Mesendoderm (in vitro differentiated cells): ENCODE results near the gene AP1M2.

Experiments
- DNase-seq: peaks from one replicate; pipeline ENCODE4 v3.0.0; 2013
- H2AK5ac ChIP-seq: 2 replicates; pipeline ENCODE4 v1.6.1; 2013; ENCODE audit warnings: low read length, inconsistent platforms
- H2BK120ac ChIP-seq: 2 replicates; pipeline ENCODE4 v1.6.1; 2013; ENCODE audit warnings: low read depth, mild to moderate bottlenecking, low read length, moderate library complexity, mixed read lengths
- H2BK15ac ChIP-seq: replicated peaks from 2 replicates; pipeline ENCODE4 v1.6.1; 2013; ENCODE audit warnings: low read depth, mild to moderate bottlenecking, moderate library complexity
- H2BK5ac ChIP-seq: 2 replicates; pipeline ENCODE4 v1.6.1; 2013; ENCODE audit warnings: low read length, inconsistent platforms
- H3K18ac ChIP-seq: 2 replicates; pipeline ENCODE4 v1.6.1; 2013; ENCODE audit warnings: mild to moderate bottlenecking, low read length, mixed read lengths
- H3K23ac ChIP-seq: one replicate; pipeline ENCODE4 v1.6.1; 2013; ENCODE audit warnings: low read length
- H3K27ac ChIP-seq: 2 replicates; pipeline ENCODE4 v1.5.1; 2013; ENCODE audit warnings: low read depth, mild to moderate bottlenecking, inconsistent platforms, low read length, moderate library complexity
- H3K27me3 ChIP-seq: 2 replicates; pipeline ENCODE4 v1.6.1; 2013; ENCODE audit warnings: low read length, control low read depth, mild to moderate bottlenecking, inconsistent platforms; ENCODE audit not compliant: insufficient read depth, poor library complexity
- H3K36me3 ChIP-seq: 2 replicates; pipeline ENCODE4 v1.6.1; 2013; ENCODE audit warnings: low read length, inconsistent platforms; ENCODE audit not compliant: control insufficient read depth, insufficient read depth
- H3K4ac ChIP-seq: one replicate; pipeline ENCODE4 v1.6.1; 2013; ENCODE audit warnings: low read depth, mild to moderate bottlenecking, low read length, moderate library complexity
- H3K4me1 ChIP-seq: 2 replicates; pipeline ENCODE4 v1.6.1; 2013; ENCODE audit warnings: low read depth, low read length, inconsistent platforms; ENCODE audit not compliant: control insufficient read depth
- H3K4me2 ChIP-seq: 2 replicates; pipeline ENCODE4 v1.6.1; 2013; ENCODE audit warnings: low read length
- H3K4me3 ChIP-seq: 2 replicates; pipeline ENCODE4 v1.5.1; 2013; ENCODE audit warnings: mild to moderate bottlenecking, low read length
- H3K56ac ChIP-seq: one replicate; pipeline ENCODE4 v1.6.1; 2013; ENCODE audit warnings: low read length
- H3K79me1 ChIP-seq: 2 replicates; pipeline ENCODE4 v1.6.1; 2013; ENCODE audit warnings: low read length, inconsistent platforms
- H3K79me2 ChIP-seq: 2 replicates; pipeline ENCODE4 v1.6.1; 2013; ENCODE audit warnings: mild to moderate bottlenecking, low read length; ENCODE audit not compliant: control insufficient read depth, insufficient read depth
- H3K9ac ChIP-seq: 2 replicates; pipeline ENCODE4 v1.6.1; 2013; ENCODE audit warnings: low read length, inconsistent platforms
- H4K5ac ChIP-seq: one replicate; pipeline ENCODE4 v1.6.1; 2013; ENCODE audit warnings: low read length
- H4K8ac ChIP-seq: one replicate; pipeline ENCODE4 v1.6.1; 2013; ENCODE audit warnings: low read depth, mild to moderate bottlenecking, control low read depth, low read length, moderate library complexity
- WGBS: extraction: QIAGEN DNeasy Blood & Tissue Kit; methylation state at CpG from one replicate; pipeline ENCODE4 v1.1.7; 2013; ENCODE audit warnings: low lambda C conversion rate, missing lambda C conversion rate; ENCODE audit not compliant: insufficient coverage; ENCODE audit errors: extremely low coverage; 5-methylcytosine and 5-hydroxymethylcytosine counted together

Gene AP1M2

DNA sequence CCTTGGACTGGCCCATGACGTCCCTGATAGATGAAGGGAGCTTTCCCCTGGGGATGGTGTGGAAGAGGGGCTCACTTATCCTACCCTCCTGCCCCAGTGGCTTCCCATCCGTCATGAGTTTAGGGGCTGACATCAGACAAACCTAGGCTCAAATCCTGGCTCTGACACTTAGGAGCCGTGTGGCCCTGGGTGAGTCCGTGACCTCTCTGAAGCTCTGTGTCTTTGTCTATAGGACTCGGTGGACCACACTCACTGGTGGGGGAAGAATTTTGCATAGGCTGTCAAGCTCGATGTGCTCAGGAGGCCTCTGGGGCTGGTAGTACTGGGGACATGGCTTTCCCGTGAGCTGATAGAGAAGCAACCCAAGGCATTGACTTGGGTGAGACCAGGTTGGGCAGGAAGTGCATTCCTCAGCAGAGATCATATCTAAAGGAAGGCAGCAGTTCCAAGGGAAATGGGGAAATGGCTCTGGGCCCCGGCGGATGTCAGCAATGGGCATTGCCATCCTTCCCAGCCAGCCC is 17.4 kb upstream of the AP1M2 start:
- Histone ChIP-seq H3K23ac (no peak overlapping the region), H3K18ac (no peak overlapping the region), H2BK15ac (no peak overlapping the region), H2AK5ac (no peak overlapping the region), H2BK5ac (no peak overlapping the region), H4K8ac (no peak overlapping the region), H4K5ac (no peak overlapping the region), H2BK120ac (no peak overlapping the region), H3K79me1 (peaks cover 8% of the 10 kb centered on the region), H3K79me2 (peaks cover 5% of the 10 kb centered on the region), H3K4me2 (no peak overlapping the region), H3K9ac (peak overlapping the region; percentile 16), H3K4me1 (peaks cover 6% of the 10 kb centered on the region), H3K36me3 (no peaks in the 10 kb centered on the region), H3K4me3 (no peak overlapping the region), H3K27ac (no peak overlapping the region), H3K4ac (no peak overlapping the region), H3K27me3 (no peaks in the 10 kb centered on the region), H3K56ac (peak overlapping the region; percentile 44)
- peak; percentile 69 for DNase-seq
- no CpG with 5 or more reads among the region's 9 CpGs for WGBS

DNA sequence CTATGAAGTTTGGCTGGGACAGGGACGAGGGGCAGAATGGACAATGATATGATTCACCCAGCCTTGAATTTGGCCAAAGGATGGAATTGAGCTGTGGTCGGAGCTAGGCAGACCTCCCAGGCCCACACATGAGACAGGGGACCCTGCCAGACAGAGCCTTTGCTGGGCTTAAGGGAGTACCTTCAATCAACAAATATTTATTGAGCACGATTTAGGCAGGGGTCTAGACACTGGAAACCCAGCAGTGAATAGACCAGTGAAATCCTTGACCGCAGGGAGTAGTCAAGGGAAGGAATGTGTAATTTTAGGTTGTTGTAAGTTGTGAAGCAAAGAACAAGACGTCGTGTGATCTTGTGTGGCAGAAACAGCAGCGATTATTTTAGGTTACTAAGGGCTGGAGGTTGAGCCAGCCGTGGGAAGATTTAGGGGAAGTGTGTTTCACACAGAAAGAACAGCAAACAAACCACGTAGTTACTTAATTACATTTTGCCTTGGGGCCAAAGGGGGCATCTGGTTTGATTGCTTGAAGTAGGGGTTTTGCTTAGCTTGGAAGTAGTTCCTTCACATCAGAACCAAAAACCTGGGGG is 16.9 kb upstream of the AP1M2 start:
- Histone ChIP-seq H2BK5ac (no peak overlapping the region), H4K8ac (no peak overlapping the region), H3K27ac (no peak overlapping the region), H4K5ac (no peak overlapping the region), H3K9ac (peak overlapping the region; percentile 96), H2BK15ac (no peak overlapping the region), H3K79me1 (peaks cover 8% of the 10 kb centered on the region), H3K23ac (no peak overlapping the region), H3K56ac (peak overlapping the region; percentile 98), H2BK120ac (no peak overlapping the region), H3K79me2 (peaks cover 5% of the 10 kb centered on the region), H3K4me1 (peaks cover 6% of the 10 kb centered on the region), H3K4me3 (no peak overlapping the region), H3K18ac (no peak overlapping the region), H2AK5ac (peak overlapping the region; percentile 57), H3K36me3 (no peaks in the 10 kb centered on the region), H3K4ac (no peak overlapping the region), H3K4me2 (peak overlapping the region; percentile 37), H3K27me3 (no peaks in the 10 kb centered on the region)
- DNase-seq, result peak; percentile 42
- 100% methylated on average over 2 of the region's 9 CpGs for WGBS

- H3K36me3 ChIP-seq, result no peaks in the 10 kb centered on the region
- peak overlapping the region; percentile 90 for H3K27ac ChIP-seq
- H2BK5ac ChIP-seq, result peak overlapping the region; percentile 35
- H4K8ac ChIP-seq, result no peak overlapping the region
- WGBS, result no CpG with 5 or more reads among the region's 19 CpGs
- no peak overlapping the region for H3K23ac ChIP-seq
- H3K4me2 ChIP-seq, result peak overlapping the region; percentile 37
- H3K56ac ChIP-seq, result peak overlapping the region; percentile 98
- peak overlapping the region; percentile 57 for H2AK5ac ChIP-seq
- no peak overlapping the region for H2BK120ac ChIP-seq
- peak overlapping the region; percentile 94 for H3K18ac ChIP-seq
- peak overlapping the region; percentile 96 for H3K9ac ChIP-seq
- H3K79me1 ChIP-seq, result peaks cover 8% of the 10 kb centered on the region
- peak; percentile 83 for DNase-seq
- no peaks in the 10 kb centered on the region for H3K27me3 ChIP-seq
- no peak overlapping the region for H4K5ac ChIP-seq
- peak overlapping the region; percentile 79 for H3K4ac ChIP-seq
- peaks cover 6% of the 10 kb centered on the region for H3K4me1 ChIP-seq
- no peak overlapping the region for H2BK15ac ChIP-seq
- peak overlapping the region; percentile 88 for H3K4me3 ChIP-seq
- peaks cover 5% of the 10 kb centered on the region for H3K79me2 ChIP-seq
Observed at GRCh38 chr19:10603084-10603872, 16.2 kb upstream of the AP1M2 start.

- H2BK15ac ChIP-seq, result no peak overlapping the region
- H3K36me3 ChIP-seq, result no peaks in the 10 kb centered on the region
- H3K4me1 ChIP-seq, result peaks cover 6% of the 10 kb centered on the region
- peak overlapping the region; percentile 42 for H2BK5ac ChIP-seq
- peak overlapping the region; percentile 94 for H3K18ac ChIP-seq
- H4K8ac ChIP-seq, result no peak overlapping the region
- H2AK5ac ChIP-seq, result no peak overlapping the region
- peak overlapping the region; percentile 37 for H3K4me2 ChIP-seq
- peaks cover 5% of the 10 kb centered on the region for H3K79me2 ChIP-seq
- H4K5ac ChIP-seq, result no peak overlapping the region
- peak overlapping the region; percentile 96 for H3K9ac ChIP-seq
- H3K56ac ChIP-seq, result peak overlapping the region; percentile 98
- H3K79me1 ChIP-seq, result peaks cover 8% of the 10 kb centered on the region
- peak overlapping the region; percentile 88 for H3K4me3 ChIP-seq
- WGBS, result no CpG with 5 or more reads among the region's 76 CpGs
- peak overlapping the region; percentile 90 for H3K27ac ChIP-seq
- no peak overlapping the region for H3K23ac ChIP-seq
- peak; percentile 86 for DNase-seq
- peak overlapping the region; percentile 91 for H3K4ac ChIP-seq
- H2BK120ac ChIP-seq, result no peak overlapping the region
- H3K27me3 ChIP-seq, result no peaks in the 10 kb centered on the region
Observed at GRCh38 chr19:10602330-10603083, 15.4 kb upstream of the AP1M2 start.

DNA sequence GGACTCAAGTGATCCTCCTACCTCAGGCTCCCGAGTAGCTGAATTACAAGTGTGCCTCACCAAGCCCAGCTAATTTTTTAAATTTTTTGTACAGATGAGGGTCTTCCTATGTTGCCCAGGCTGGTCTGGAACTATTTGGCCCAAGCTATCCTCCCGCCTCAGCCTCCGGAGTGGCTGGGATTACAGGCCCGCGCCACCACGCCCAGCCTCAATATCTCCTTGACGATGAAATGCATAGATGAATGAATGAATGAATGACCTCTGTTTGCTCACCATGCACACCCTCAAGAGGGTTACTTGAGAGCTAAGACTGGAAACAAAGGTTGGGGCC is 14.9 kb upstream of the AP1M2 start:
- Histone ChIP-seq H2BK120ac (no peak overlapping the region), H3K79me2 (peaks cover 5% of the 10 kb centered on the region), H3K4me2 (no peak overlapping the region), H3K4me3 (no peak overlapping the region), H3K27ac (no peak overlapping the region), H4K5ac (no peak overlapping the region), H2BK5ac (no peak overlapping the region), H3K27me3 (no peaks in the 10 kb centered on the region), H3K18ac (no peak overlapping the region), H4K8ac (no peak overlapping the region), H3K9ac (no peak overlapping the region), H3K23ac (no peak overlapping the region), H3K79me1 (peaks cover 8% of the 10 kb centered on the region), H3K4me1 (peaks cover 6% of the 10 kb centered on the region), H3K36me3 (no peaks in the 10 kb centered on the region), H2BK15ac (no peak overlapping the region), H2AK5ac (no peak overlapping the region), H3K56ac (peak overlapping the region; percentile 25), H3K4ac (no peak overlapping the region)
- DNase-seq, result no peak
- no CpG with 5 or more reads among the region's 7 CpGs for WGBS
